Endothelial cell of umbilical vein (primary cell): ENCODE data around the gene KDM7A.

ENCODE experiments used
- FOS ChIP-seq: IDR thresholded peaks from 2 replicates; pipeline ENCODE4 v1.6.1; 2011; ENCODE audit warnings: mild to moderate bottlenecking, low read length, moderate library complexity, borderline replicate concordance; ENCODE audit not compliant: insufficient read depth
- TF ChIP-seq, protein P1 (sequence below), 2 donors: IDR thresholded peaks; 1 replicate in 1 of 2; 2 replicates in 1 of 2; pipeline ENCODE4 v1.5.1; 2011; ENCODE audit warnings: low read length in 2 of 2, mild to moderate bottlenecking in 2 of 2, moderate library complexity in 2 of 2, control low read depth in 1 of 2, inconsistent platforms in 1 of 2, low read depth in 1 of 2; ENCODE audit not compliant: insufficient read depth in 1 of 2; ENCODE audit errors: extremely low read depth in 1 of 2

- TF ChIP-seq, protein P1, sequence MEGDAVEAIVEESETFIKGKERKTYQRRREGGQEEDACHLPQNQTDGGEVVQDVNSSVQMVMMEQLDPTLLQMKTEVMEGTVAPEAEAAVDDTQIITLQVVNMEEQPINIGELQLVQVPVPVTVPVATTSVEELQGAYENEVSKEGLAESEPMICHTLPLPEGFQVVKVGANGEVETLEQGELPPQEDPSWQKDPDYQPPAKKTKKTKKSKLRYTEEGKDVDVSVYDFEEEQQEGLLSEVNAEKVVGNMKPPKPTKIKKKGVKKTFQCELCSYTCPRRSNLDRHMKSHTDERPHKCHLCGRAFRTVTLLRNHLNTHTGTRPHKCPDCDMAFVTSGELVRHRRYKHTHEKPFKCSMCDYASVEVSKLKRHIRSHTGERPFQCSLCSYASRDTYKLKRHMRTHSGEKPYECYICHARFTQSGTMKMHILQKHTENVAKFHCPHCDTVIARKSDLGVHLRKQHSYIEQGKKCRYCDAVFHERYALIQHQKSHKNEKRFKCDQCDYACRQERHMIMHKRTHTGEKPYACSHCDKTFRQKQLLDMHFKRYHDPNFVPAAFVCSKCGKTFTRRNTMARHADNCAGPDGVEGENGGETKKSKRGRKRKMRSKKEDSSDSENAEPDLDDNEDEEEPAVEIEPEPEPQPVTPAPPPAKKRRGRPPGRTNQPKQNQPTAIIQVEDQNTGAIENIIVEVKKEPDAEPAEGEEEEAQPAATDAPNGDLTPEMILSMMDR (IDR thresholded peaks at IDR 0.05; ENCODE audit: extremely low read depth in 1 of 2, insufficient read depth in 1 of 2, low read depth in 1 of 2, low read length in 2 of 2) = no peak
- no peak for TF ChIP-seq FOS
Measured at GRCh38 chr7:140206616-140207389, 30.0 kb upstream of the KDM7A start.
